C4-2B (cell line): ENCODE data around the gene VIP.

Experiments used
- ZFX ChIP-seq: fragments of 450-650 bp; IDR thresholded peaks from 2 replicates; pipeline ENCODE4 v1.6.1; 2017
- TF ChIP-seq, protein P1 (sequence below): fragments of 450-650 bp; conservative IDR thresholded peaks from 2 replicates; pipeline ENCODE4 v1.5.1; 2017; ENCODE audit warnings: mild to moderate bottlenecking

DNA sequence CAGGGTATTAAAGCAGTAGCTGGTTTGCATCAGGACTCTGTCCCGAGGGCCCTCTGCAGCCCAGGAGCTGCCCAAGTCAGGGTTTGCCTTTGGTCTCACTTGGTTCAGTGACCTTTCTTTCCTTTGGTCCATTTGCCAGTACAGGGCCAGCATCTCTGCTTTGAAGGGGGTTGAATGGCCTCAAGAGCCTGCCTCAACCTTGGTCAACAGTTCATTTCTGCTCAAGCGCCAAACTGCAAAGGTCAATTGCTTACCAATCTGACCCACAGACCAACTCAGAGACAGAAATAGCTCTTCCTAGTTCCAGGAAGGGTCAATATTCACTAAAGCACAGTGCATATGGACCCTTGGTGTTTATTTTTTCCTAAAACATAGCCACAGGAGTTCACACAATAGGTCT, 19.4 kb downstream of the VIP start:
- TF ChIP-seq, protein P1, sequence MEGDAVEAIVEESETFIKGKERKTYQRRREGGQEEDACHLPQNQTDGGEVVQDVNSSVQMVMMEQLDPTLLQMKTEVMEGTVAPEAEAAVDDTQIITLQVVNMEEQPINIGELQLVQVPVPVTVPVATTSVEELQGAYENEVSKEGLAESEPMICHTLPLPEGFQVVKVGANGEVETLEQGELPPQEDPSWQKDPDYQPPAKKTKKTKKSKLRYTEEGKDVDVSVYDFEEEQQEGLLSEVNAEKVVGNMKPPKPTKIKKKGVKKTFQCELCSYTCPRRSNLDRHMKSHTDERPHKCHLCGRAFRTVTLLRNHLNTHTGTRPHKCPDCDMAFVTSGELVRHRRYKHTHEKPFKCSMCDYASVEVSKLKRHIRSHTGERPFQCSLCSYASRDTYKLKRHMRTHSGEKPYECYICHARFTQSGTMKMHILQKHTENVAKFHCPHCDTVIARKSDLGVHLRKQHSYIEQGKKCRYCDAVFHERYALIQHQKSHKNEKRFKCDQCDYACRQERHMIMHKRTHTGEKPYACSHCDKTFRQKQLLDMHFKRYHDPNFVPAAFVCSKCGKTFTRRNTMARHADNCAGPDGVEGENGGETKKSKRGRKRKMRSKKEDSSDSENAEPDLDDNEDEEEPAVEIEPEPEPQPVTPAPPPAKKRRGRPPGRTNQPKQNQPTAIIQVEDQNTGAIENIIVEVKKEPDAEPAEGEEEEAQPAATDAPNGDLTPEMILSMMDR = no peak
- TF ChIP-seq ZFX = no peak
